Stomach (tissue), 4 donors: Measurements from ENCODE around the gene CCBE1.

ENCODE experiments used
- CTCF ChIP-seq, 7 experiments: fragments of 450-650 bp in 4 of 7; fragments of 200-600 bp in 3 of 7; sonication (generic) in 3 of 7; IDR thresholded peaks; one replicate each; pipeline ENCODE4 v1.5.1; 2016 to 2019; ENCODE audit warnings: antibody characterized with exemption in 7 of 7, control low read depth in 2 of 7, mild to moderate bottlenecking in 1 of 7
- POLR2AphosphoS5 ChIP-seq, 3 donors: sonication (generic); formaldehyde crosslinking; IDR thresholded peaks; one replicate each; pipeline ENCODE4 v1.6.1; 2016; ENCODE audit warnings: antibody characterized with exemption in 3 of 3

GRCh38 chr18:59561612-59562011, 135.6 kb downstream of the CCBE1 start:
- no peak for TF ChIP-seq CTCF (IDR thresholded peaks at IDR 0.05)
- TF ChIP-seq POLR2AphosphoS5 (IDR thresholded peaks at IDR 0.05), result no peak
